ACHN (cell line): ENCODE measurements around the gene ERC2.
"Not testable (repeated sequence)": the region's sequence is repeated elsewhere in the genome, so short reads cannot be mapped to it uniquely, and the experiment has no call there.

ENCODE experiments used
- DNase-seq: peaks from one replicate; pipeline ENCODE4 v3.0.0-alpha.2; 2015
- in situ Hi-C: cut with HindIII; loops from 2 replicates; pipeline ENCODE4 v1.10.0; 2017; ENCODE audit warnings: low sequenced_read_pairs, low pct_ligation_motif_present, low pct_unique_long_range_greater_than_20kb

Gene ERC2

GRCh38 chr3:55507808-55508207 lies 960.5 kb downstream of the ERC2 start:
- in situ Hi-C loops, result no loop called here
- DNase-seq, result no peak

DNA sequence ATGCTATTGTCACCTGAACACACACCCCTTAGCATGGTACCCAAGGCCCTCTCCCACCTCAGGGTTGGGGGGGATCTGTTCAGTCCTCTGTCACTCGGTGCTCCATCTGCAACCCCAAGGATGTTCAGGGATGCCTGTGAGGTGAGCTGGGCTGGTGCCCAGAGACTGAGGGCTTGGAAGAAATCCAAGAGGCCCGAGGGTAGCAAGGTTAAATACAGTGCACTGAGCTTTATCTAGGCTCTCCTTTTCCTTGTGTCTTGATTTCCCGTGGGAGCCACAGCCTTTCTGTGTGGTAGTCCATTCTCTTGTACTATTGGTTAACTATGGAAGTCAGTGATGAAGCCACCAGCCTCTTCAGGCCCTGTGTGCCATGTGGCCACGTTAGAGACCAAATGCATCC lies 962.5 kb downstream of the ERC2 start:
- in situ Hi-C loops, result no loop called here
- no peak for DNase-seq

- in situ Hi-C loops, result not testable (repeated sequence)
Observed at GRCh38 chr3:55505102-55505501, 963.2 kb downstream of the ERC2 start.

GRCh38 chr3:55501905-55502304 lies 966.4 kb downstream of the ERC2 start:
- no peak for DNase-seq
- in situ Hi-C loops, result no loop called here

More at GRCh38 chr3:55505102-55505501, 963.2 kb downstream of the ERC2 start:
- DNase-seq, result peak; percentile 29

DNA sequence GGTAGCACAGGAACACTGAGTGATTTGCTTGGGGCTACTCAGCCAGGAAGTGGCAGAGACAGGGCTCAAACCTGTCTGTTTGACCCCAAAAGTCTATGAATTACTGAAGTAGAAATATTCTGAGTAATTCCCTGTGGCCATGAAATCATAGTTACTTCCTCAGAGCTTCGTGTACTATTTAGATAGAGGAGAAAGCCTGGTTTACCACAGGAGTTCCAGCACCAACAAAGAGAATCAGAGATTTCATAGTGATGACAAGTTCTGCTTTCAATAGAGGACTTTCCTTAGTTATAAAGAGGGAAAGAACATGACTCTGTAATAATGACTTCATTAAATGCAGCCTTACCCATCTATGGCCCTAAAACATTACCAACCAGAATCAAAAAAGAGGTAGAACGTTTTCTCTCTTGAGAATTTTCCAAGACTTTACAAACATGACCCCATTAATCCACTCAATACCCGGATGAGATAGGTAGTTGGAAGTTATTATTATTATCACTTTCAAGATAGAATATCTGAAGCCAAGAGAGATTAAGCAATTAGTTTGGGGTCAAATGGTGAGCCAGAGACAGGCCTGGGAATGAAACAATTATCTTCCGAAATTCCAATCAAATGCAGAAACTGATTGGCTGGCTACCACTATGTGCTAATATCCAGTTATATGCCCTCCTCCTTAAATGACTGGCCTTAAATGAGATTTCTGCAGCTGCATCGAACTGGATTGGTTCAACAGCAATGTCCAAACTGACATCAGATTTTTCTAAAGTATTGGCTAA lies 967.5 kb downstream of the ERC2 start:
- in situ Hi-C loops, result no loop called here
- DNase-seq, result no peak

GRCh38 chr3:55498520-55498919 lies 969.7 kb downstream of the ERC2 start:
- no peak for DNase-seq
- in situ Hi-C loops, result no loop called here

DNA sequence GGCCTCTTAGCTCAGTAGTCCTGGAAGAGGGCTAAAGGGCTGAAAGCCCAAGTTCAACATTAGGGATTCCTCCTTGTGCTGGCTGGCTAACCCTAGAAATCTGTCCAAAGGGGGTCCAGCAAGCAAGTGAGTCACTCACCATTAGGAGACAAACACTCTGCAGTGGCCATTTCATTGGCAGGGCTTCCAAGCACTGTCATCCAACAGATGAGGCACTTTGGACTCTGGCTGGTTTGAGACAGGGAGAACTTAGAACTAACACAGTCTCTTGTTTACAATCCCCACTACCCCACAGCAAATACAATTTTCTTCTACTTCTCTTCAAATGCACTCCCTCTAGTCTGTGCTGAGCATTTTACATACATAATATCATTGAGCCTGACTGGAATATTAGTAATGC lies 971.0 kb downstream of the ERC2 start:
- DNase-seq, result no peak
- in situ Hi-C loops, result no loop called here

GRCh38 chr3:55494976-55495375 lies 973.3 kb downstream of the ERC2 start:
- DNase-seq, result no peak
- in situ Hi-C loops, result no loop called here

- in situ Hi-C loops, result no loop called here
Observed at GRCh38 chr3:55492976-55493375, 975.3 kb downstream of the ERC2 start.

DNA sequence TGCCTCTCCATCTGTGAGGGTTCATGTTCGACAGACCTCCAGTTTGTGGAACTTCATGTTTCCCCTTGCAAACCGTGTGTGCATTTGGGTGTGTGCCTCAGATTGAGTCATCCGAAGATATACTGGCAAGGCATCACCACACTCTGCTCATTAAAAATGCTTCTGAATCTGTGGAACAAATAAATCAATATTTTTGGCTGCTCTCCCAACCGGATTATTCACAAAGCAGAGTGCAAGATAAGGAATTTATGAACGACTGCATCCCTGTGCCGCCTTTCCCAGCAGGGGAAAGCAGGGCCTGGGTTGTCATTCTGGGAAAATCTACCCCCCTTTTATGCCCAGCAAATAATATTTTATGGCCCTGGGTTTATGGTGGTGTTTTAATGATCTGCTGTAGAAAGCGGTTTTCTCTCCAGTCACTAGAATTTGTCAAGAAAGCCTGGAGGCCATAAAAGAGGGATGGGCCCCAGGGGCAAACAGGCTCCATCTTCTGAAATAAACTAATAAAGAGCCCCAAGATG lies 976.9 kb downstream of the ERC2 start:
- DNase-seq, result no peak
- in situ Hi-C loops, result no loop called here

More at GRCh38 chr3:55492976-55493375, 975.3 kb downstream of the ERC2 start:
- no peak for DNase-seq

DNA sequence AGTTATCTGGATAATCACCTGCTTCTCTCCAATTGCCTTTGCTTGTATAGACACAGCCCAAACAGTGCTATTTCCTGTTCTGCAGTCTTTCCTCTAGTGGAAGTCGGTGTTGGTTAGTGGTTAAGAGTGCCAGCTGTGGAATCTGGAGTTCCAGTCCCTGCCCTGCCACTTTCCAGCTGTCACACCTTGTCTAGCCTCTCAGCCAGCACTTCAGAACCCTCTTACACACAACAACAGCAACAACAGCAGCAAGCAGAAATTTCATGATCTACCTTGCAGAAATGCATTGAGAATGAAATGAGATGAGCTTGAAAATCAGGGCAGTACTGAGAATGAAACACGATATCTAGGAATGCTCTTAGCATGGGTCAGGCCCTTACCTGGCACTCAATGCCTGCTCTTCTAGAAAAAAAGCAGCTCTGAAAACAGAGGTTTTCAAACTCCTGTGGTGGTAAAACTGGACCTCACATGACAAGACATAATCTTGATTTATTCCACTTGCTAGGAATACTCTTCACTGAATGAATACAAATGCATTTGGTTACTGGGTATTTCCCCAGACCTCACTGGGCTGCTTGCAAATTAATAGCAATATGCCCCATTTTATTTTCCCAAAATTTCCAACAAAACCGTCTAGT lies 977.9 kb downstream of the ERC2 start:
- in situ Hi-C loops, result no loop called here
- DNase-seq, result no peak

DNA sequence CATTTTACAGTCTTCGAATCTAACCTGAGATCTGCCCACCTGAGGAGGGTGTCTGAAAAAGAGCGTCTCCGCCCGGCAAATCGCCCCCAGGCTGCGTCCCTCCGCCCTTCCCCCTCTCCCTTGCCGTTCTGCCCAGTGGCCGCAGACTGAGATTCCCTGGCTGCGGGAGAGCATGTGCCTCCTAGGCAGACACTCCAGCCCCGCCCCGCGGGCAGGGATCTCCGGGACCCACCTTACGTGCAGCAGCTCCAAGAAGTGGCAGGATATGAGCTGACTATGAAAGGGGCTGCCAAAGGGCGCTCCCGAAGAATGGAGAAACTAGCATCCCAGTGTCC lies 978.5 kb downstream of the ERC2 start:
- DNase-seq, result no peak

GRCh38 chr3:55488398-55489055 lies 979.7 kb downstream of the ERC2 start:
- in situ Hi-C loops, result no loop called here
- DNase-seq, result peak; percentile 53

More for the DNA sequence above, 978.5 kb downstream of the ERC2 start:
- in situ Hi-C loops, result no loop called here

DNA sequence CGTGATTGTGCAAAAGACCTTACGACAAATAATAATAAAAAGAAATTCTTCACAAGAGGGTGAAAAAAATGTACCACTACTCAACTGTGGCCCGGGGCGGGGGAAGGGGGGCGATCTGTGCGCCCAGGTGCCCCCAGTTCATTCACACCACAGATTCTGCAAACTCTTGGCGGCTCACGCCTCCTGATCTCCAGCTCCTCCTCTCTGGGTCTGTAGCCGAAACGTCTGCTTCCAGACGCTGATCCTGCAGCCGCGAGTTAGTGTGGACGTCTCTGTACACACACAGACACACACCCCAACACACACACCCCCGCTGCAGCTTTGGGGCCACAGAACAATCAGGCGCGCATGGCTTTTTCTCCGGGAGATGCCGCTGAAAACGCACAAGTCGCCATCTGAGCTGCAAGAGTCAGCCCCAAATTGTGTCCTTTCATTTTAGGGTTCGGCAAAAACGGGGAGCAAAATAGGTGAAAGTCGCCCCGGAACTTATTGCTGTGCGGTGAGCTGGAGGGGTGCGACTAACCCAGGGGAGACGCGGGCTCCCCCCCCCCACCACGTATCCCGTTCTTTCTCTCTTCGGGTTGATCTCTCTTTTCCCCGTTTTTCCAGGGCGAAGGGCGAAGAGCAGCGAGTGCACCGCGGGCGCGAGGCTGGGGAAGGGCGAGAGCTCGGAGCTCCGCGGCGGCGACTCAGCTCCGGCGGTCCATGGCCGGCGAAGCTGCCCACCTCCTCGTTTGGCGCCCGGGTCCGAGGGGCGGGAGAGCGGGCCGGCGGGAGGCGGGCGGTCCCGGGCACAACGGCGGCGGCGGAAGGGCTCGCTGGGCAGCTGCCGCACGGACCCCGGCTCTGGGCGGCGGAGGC lies 980.7 kb downstream of the ERC2 start:
- DNase-seq, result peak; percentile 22
- in situ Hi-C loops, result no loop called here

- in situ Hi-C loops, result no loop called here
Observed at GRCh38 chr3:55486857-55487380, 981.3 kb downstream of the ERC2 start, which contains the start of gene WNT5A. Gene WNT5A, minus strand, starts transcription at chr3:55487306. Its CDS starts 321 bp downstream, at chr3:55486985.

GRCh38 chr3:55486101-55486856 lies 982.0 kb downstream of the ERC2 start:
- peak; percentile 17 for DNase-seq
- in situ Hi-C loops, result no loop called here

More at GRCh38 chr3:55486857-55487380, 981.3 kb downstream of the ERC2 start, which contains the start of gene WNT5A:
- peak; percentile 29 for DNase-seq
